T follicular helper cell (primary cell): ENCODE data around the gene QSOX2.

Source experiments
- DNase-seq: peaks from one replicate; pipeline ENCODE4 v3.0.0-alpha.2; 2020; ENCODE audit warnings: low read depth
- total RNA-seq, 2 experiments: gene quantifications; one replicate each; lab custom pipeline; 2026; lab: John Stamatoyannopoulos, UW

QSOX2 gene
- 63.0 to 99.6 reads per million in 2 experiments for total RNA-seq

DNA sequence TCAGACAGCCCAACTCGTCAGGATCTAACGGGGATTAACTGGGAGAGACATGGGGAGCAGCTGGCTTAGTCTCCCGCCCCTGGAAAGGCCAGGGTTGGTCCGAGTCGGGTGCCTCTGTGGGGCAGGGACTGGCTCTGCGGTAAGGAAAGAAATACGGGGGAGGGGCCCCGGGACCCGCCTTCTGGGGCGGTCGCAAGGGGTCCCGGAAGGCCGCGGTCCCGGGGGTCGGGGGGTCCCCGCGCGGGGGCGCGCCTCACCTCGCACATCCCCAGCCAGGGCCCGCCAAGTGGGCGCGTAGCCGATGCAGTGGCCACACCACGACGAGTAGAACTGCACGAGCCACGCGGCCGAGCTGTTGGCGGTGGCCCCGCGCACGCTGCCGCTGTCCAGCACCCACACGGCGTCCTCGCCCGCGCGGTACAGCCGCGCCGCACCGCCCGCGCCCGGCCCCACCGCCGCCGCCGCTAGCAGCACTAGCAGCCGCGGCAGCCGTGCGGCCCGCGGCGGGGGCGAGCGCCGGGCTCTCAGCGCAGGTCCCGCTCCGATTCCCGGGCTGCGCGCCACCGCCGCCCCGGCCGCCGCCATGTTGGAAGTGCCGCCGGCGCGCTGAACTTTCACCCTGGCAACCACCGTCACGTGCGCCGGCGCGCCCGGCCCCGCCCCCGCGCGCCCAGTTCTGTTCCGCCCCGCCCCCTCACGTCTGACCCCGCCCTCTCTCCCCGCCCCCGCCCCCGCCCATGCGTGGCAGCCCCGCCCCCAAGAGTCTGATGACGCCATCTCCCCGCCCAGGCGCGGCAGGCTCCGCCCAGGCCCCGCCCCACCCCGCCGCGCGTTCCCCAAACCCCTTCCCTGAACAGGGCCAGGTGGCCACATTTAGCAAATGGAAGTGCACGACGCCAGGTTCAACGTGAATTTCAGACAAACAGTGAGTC, at the start of gene QSOX2:
Gene QSOX2 (minus strand): TSS at position 594 of the 932 bp plus-strand sequence. CDS start 9 bp downstream, at position 585.
- DNase-seq, result peak; percentile 79

GRCh38 chr9:136295055-136295454, 49.4 kb upstream of the QSOX2 start:
- no peak for DNase-seq

DNA sequence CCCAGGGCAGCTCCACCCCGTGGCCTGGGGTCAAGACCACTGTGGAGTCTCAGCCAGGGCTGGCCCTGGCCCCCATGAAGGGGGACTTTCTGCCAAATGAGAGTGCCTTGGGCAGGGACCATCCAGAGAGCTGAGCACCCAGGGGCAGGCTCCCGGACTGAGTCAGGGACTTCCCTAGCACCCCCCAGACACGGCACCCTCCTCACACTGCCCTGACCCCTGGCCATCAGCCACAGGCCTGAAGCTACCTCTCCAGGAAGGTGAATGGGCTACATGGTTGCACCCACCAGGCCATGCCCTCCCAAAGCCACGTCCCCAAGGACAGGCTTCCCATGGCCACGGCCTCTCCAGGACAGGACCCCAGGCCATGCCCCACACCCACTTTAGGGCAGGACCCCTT, 48.8 kb upstream of the QSOX2 start:
- DNase-seq, result no peak

DNA sequence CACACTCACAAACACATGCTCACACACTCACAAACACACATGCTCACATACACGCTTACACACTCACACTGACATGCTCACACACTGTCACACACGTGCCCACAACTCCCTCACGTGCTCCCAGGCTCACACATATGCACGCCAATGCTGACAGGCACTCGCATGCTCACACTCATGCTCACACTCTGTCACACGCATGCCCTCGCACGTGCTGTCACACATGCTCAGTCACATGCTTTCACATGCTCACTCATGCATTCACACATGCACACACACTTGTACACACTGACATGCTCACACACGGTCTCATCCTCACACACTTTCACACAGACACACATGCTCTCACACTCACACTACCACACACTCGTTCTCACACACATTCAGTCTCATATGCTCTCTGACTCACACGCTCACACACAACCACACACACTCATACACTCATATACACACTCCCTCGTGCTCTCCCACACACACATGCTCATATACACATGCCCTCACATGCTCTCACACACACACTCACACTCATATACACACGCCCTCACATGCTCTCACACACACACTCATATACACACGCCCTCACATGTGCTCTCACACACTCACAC, 48.0 kb upstream of the QSOX2 start:
- DNase-seq, result no peak

DNA sequence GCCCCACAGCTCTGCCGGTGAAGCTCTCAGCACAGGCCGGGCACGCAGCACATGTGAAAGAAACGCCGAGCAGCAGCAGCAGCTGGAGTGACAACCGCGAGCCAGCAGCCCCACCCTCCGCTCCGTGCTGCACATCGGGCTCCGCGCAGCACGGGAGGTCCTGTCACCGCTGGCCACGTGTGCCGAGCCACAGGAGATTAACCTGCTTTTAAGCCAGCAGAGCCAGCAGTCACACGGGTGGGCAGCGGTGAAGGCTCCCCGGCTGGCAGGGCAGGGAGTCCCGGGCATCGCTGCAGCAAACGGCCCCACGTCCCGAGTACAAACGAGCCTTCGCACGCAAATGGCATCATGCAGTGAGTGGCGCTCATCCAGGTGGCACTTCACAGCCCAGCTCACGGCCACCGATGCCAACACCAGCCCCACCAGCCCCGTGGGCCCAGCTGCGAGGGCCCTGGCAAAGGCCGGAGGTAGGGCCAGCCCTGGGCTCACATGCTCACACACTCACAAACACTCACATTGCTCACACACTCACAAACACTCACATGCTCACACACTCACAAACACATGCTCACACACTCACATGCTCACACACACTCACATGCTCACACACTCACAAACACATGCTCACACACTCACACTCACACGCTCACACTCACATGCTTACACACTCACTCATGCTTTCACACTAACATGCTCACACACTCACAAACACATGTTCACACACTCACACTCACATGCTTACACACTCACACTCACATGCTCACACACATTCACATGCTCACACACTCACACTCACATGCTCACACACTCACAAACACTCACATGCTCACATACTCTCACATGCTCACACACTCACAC, 47.2 kb upstream of the QSOX2 start:
- no peak for DNase-seq

GRCh38 chr9:136292026-136292538, 46.5 kb upstream of the QSOX2 start:
- DNase-seq, result no peak

DNA sequence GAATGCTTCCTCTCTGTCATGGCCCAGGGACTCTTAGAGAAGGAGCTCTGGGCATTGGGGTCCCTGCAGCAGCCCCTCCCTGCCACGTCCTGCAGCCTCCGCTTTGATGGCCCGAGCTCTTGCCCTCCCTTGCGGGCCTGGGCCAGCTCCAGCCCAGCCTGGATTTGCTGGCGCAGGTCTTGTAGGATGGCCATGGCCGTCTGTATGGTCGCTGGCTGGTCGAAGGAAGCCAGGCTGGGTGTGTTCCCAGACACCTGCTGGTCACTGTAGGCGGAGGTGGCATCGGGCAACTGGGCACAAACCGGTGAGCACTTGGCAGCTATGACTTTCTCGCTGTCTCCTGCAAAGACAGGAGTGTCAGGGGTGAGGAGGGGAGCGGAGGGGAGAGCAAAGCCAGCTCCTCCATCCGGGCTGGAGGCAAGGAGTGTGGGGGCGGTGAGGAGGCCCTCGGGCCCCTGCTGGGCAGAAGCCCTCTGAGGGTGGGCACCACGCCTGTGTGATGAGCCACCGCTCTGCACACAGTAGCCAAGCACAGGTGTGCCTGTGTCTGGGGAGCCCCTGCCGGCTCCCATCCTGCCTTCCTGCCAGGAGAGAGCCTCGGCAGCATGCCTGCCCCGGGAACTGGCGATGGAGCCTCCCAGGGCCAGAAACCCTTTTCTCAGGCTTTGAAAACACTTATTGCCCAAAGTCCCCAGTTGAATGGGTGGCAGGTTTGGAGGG, 45.9 kb upstream of the QSOX2 start:
- no peak for DNase-seq

DNA sequence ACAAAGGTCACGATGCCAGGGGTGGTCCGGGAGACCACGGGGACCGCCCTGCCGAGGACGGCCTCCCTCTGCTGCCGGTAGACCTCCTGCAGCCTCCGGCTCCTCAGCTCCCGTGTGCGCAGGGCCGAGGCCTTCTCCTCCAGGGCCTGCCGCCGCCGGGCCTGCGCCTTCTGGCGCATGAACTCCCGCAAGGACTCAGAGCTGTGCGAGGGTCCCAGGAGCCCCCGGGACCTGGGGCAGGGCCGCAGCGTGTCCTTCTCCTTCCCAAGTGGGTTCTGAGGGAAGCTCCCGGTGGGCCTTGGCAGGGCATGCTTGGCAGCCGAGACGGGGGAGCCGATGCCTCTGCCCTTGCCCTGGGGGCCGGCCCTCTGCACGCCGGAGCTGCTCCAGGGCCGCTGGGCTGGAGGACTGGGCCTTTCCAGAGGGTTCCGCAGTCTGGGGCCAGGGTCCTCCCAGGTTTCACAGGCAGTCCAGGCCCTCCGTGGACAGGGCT, 44.9 kb upstream of the QSOX2 start:
- DNase-seq, result no peak

- no peak for DNase-seq
Observed at GRCh38 chr9:136289651-136290507, 44.3 kb upstream of the QSOX2 start.

GRCh38 chr9:136287960-136288753, 42.5 kb upstream of the QSOX2 start:
- no peak for DNase-seq

GRCh38 chr9:136286987-136287379, 41.4 kb upstream of the QSOX2 start:
- no peak for DNase-seq

DNA sequence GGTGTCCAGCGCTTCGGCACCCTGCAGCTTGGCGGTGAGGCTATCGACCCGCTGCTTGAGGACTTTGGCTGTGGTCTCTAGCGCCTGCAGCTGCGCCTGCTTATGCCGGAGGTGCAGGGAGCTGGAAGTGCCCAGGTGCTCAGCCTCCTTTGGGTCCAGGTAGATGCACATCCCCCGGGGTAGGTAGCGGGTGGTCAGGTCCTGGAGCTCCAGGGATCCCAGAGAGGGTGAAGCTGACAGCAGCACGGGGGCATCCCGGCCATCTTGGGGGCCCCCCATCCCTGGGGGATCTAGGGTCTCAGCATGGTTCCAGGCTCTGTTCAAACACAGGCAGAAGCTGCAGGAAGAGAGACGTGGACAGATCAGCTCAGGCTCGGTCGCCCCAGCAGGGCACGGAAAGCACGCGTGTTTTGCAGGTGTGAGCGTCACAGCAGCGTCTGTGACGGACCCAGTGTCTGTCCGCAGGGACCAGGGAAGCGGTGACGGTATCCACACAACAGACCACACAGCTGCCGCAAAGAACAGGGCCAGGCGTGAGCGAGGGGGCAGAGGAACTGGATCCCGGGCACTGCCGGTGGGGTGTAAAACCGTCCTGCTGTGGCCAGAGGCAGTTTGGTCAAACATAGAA, 40.9 kb upstream of the QSOX2 start:
- no peak for DNase-seq

- DNase-seq, result no peak
Observed at GRCh38 chr9:136285501-136286358, 40.1 kb upstream of the QSOX2 start.

GRCh38 chr9:136284951-136285350, 39.3 kb upstream of the QSOX2 start:
- DNase-seq, result no peak

GRCh38 chr9:136284311-136284710, 38.7 kb upstream of the QSOX2 start:
- no peak for DNase-seq

GRCh38 chr9:136283291-136284235, 38.0 kb upstream of the QSOX2 start:
- peak; percentile 53 for DNase-seq
